H1 (cell line): ENCODE measurements around the gene TTYH2. TPM values are rescaled to one million over a fixed set of nuclear protein-coding genes. Genes with fewer than 3 reads are reported as not detected.

Source experiments
- CTCF ChIA-PET: fragments of 300-600 bp; sonication (Branson Sonifier 250); formaldehyde crosslinking; loops from one replicate; lab custom pipeline; 2021; ENCODE audit not compliant: partially characterized antibody; lab: Charles Lee
- POLR2A ChIA-PET: fragments of 300-600 bp; sonication (Branson Sonifier 250); formaldehyde crosslinking; loops from one replicate; lab custom pipeline; 2021; ENCODE audit warnings: inconsistent platforms; ENCODE audit not compliant: partially characterized antibody; lab: Charles Lee
- DNase-seq, 2 experiments: peaks; one replicate each; pipeline versions ENCODE4 v3.0.0 to v3.0.0-alpha.2; 2010 to 2022; ENCODE audit warnings: low spot score in 2 of 2, low read depth in 1 of 2, mixed read lengths in 1 of 2
- FAIRE-seq: peaks from 2 replicates; lab custom pipeline; 2011; peaks lifted over from hg19 to GRCh38; lab: Jason Lieb, UNC
- H2AFZ ChIP-seq: 2 replicates; pipeline ENCODE4 v1.8.1; 2012; ENCODE audit warnings: low read length, inconsistent platforms
- H2AK5ac ChIP-seq: 2 replicates; pipeline ENCODE4 v1.6.1; 2013; ENCODE audit warnings: low read depth, low read length
- H2BK120ac ChIP-seq: replicated peaks from 2 replicates; pipeline ENCODE3; 2013; ENCODE audit warnings: low read depth, low read length, inconsistent platforms
- H2BK12ac ChIP-seq: 2 replicates; pipeline ENCODE4 v1.6.1; 2013; ENCODE audit warnings: low read depth, low read length
- H2BK15ac ChIP-seq: 2 replicates; pipeline ENCODE4 v1.6.1; 2013; ENCODE audit warnings: low read length
- H2BK20ac ChIP-seq: 2 replicates; pipeline ENCODE4 v1.6.1; 2013; ENCODE audit warnings: low read length
- H2BK5ac ChIP-seq: 2 replicates; pipeline ENCODE4 v1.6.1; 2013; ENCODE audit warnings: low read depth, low read length
- H3K14ac ChIP-seq: 2 replicates; pipeline ENCODE4 v1.6.1; 2013; ENCODE audit warnings: inconsistent platforms; ENCODE audit not compliant: insufficient read length
- H3K18ac ChIP-seq: 2 replicates; pipeline ENCODE4 v1.6.1; 2013; ENCODE audit warnings: low read length; ENCODE audit errors: extremely low read depth
- H3K23ac ChIP-seq: 2 replicates; pipeline ENCODE4 v1.6.1; 2013; ENCODE audit warnings: inconsistent platforms; ENCODE audit not compliant: insufficient read length
- H3K23me2 ChIP-seq: 2 replicates; pipeline ENCODE4 v1.6.1; 2013; ENCODE audit warnings: low read depth, low read length
- H3K27ac ChIP-seq: 2 replicates; pipeline ENCODE4 v1.6.1; 2011; ENCODE audit warnings: low read depth, low read length, inconsistent platforms
- H3K27me3 ChIP-seq, 4 experiments: replicated peaks in 1 of 4; 1 replicate in 1 of 4; 2 replicates in 3 of 4; pipeline versions ENCODE4 v1.6.1 to v1.8.1; 2011 to 2013; ENCODE audit warnings: low read length in 3 of 4, mild to moderate bottlenecking in 3 of 4, inconsistent platforms in 2 of 4, mixed read lengths in 2 of 4, moderate library complexity in 1 of 4; ENCODE audit not compliant: control insufficient read depth in 3 of 4, insufficient read depth in 3 of 4; ENCODE audit errors: extremely low read depth in 1 of 4
- H3K36me3 ChIP-seq, 4 experiments: 2 replicates each; pipeline versions ENCODE4 v1.6.1 to v1.8.1; 2011 to 2013; ENCODE audit warnings: mild to moderate bottlenecking in 4 of 4, low read length in 3 of 4, moderate library complexity in 2 of 4, control low read depth in 1 of 4, inconsistent platforms in 1 of 4; ENCODE audit not compliant: insufficient read depth in 4 of 4, control insufficient read depth in 2 of 4
- H3K4ac ChIP-seq: replicated peaks from 2 replicates; pipeline ENCODE3; 2013; ENCODE audit warnings: low read length, low read depth, mixed read lengths, inconsistent platforms; ENCODE audit not compliant: insufficient read length
- H3K4me1 ChIP-seq, 4 experiments: replicated peaks in 1 of 4; 1 replicate in 1 of 4; 2 replicates in 3 of 4; pipeline versions ENCODE4 v1.6.1 to v1.8.1; 2011 to 2013; ENCODE audit warnings: low read length in 3 of 4, inconsistent platforms in 2 of 4, mixed read lengths in 1 of 4; ENCODE audit not compliant: insufficient read depth in 4 of 4, control insufficient read depth in 3 of 4
- H3K4me2 ChIP-seq, 2 experiments: 2 replicates each; pipeline versions ENCODE4 v1.6.1 to v1.8.1; 2011 to 2013; ENCODE audit warnings: low read depth in 2 of 2, low read length in 2 of 2, control low read depth in 1 of 2, inconsistent platforms in 1 of 2, mild to moderate bottlenecking in 1 of 2; ENCODE audit not compliant: insufficient read depth in 1 of 2
- H3K4me3 ChIP-seq, 4 experiments: fragments of 200-600, 300-600 bp in 1 of 4; sonication (generic), shearing (Covaris generic), sonication (Bioruptor Twin) in 1 of 4; 2 replicates each; pipeline versions ENCODE4 v1.5.1 to v1.8.1; 2011 to 2016; ENCODE audit warnings: low read length in 4 of 4, low read depth in 3 of 4, control low read depth in 2 of 4, inconsistent platforms in 2 of 4, mild to moderate bottlenecking in 2 of 4, mixed read lengths in 1 of 4, moderate library complexity in 1 of 4; ENCODE audit not compliant: insufficient read depth in 2 of 4; ENCODE audit errors: extremely low read depth in 1 of 4
- H3K56ac ChIP-seq: replicated peaks from 2 replicates; pipeline ENCODE3; 2013; ENCODE audit warnings: low read depth, mild to moderate bottlenecking, mixed read lengths, low read length, inconsistent platforms; ENCODE audit not compliant: insufficient read length
- H3K79me1 ChIP-seq: 2 replicates; pipeline ENCODE4 v1.6.1; 2013; ENCODE audit warnings: low read depth, low read length, control low read depth
- H3K79me2 ChIP-seq, 2 experiments: 2 replicates each; pipeline versions ENCODE4 v1.6.1 to v1.8.1; 2012 to 2013; ENCODE audit warnings: low read length in 2 of 2, mild to moderate bottlenecking in 2 of 2, inconsistent platforms in 1 of 2; ENCODE audit not compliant: insufficient read depth in 2 of 2, control insufficient read depth in 1 of 2
- H3K9ac ChIP-seq, 4 experiments: replicated peaks in 1 of 4; 1 replicate in 1 of 4; 2 replicates in 3 of 4; pipeline versions ENCODE4 v1.6.1 to v1.8.1; 2011 to 2013; ENCODE audit warnings: low read depth in 3 of 4, low read length in 3 of 4, control low read depth in 2 of 4, mild to moderate bottlenecking in 2 of 4, moderate library complexity in 2 of 4, inconsistent platforms in 1 of 4; ENCODE audit errors: extremely low read depth in 1 of 4
- H3K9me3 ChIP-seq, 2 experiments: 2 replicates each; pipeline versions ENCODE4 v1.6.1 to v1.8.1; 2012 to 2013; ENCODE audit warnings: mild to moderate bottlenecking in 2 of 2, moderate library complexity in 2 of 2, control low read depth in 1 of 2, inconsistent platforms in 1 of 2, low read depth in 1 of 2, low read length in 1 of 2, mixed read lengths in 1 of 2; ENCODE audit not compliant: insufficient read depth in 2 of 2
- H4K20me1 ChIP-seq, 2 experiments: replicated peaks in 1 of 2; 2 replicates each; pipeline versions ENCODE3 to v1.8.1; 2011 to 2013; ENCODE audit warnings: inconsistent platforms in 2 of 2, low read length in 2 of 2, mild to moderate bottlenecking in 1 of 2; ENCODE audit not compliant: insufficient read depth in 2 of 2, control insufficient read depth in 1 of 2
- H4K5ac ChIP-seq: 2 replicates; pipeline ENCODE4 v1.6.1; 2013; ENCODE audit warnings: low read length, low read depth, mixed read lengths, inconsistent platforms; ENCODE audit not compliant: insufficient read length
- H4K8ac ChIP-seq: 2 replicates; pipeline ENCODE4 v1.8.0; 2013; ENCODE audit warnings: mild to moderate bottlenecking, moderate library complexity, low read length, inconsistent platforms; ENCODE audit not compliant: insufficient read depth; ENCODE audit errors: extremely low read depth
- H4K91ac ChIP-seq: replicated peaks from 2 replicates; pipeline ENCODE3; 2013; ENCODE audit warnings: low read length, mixed read lengths, inconsistent platforms; ENCODE audit not compliant: insufficient read length
- EP300 ChIP-seq, 2 experiments: IDR thresholded peaks; 1 replicate in 1 of 2; 2 replicates in 1 of 2; pipeline ENCODE4 v1.6.1; 2011 to 2012; ENCODE audit warnings: low read depth in 2 of 2, low read length in 2 of 2, mild to moderate bottlenecking in 2 of 2, borderline replicate concordance in 1 of 2, inconsistent platforms in 1 of 2, moderate library complexity in 1 of 2
- EZH2 ChIP-seq: fragments of 200-600 bp; sonication (generic); IDR thresholded peaks from 2 replicates; pipeline ENCODE4 v1.7.1; 2012; ENCODE audit warnings: low read depth, mild to moderate bottlenecking, moderate library complexity, low read length, inconsistent platforms; ENCODE audit not compliant: severe bottlenecking
- HDAC2 ChIP-seq, 2 experiments: fragments of 300-600 bp in 1 of 2; sonication (generic) in 1 of 2; IDR thresholded peaks; 2 replicates each; pipeline ENCODE4 v1.6.1; 2011 to 2012; ENCODE audit warnings: low read depth in 2 of 2, low read length in 2 of 2, mild to moderate bottlenecking in 2 of 2, moderate library complexity in 2 of 2, borderline replicate concordance in 1 of 2, inconsistent platforms in 1 of 2
- JUND ChIP-seq: IDR thresholded peaks from 2 replicates; pipeline ENCODE4 v1.6.1; 2011; ENCODE audit warnings: mild to moderate bottlenecking, improper control_type of control experiment, low read length
- KDM5A ChIP-seq: fragments of 200-600 bp; IDR thresholded peaks from 2 replicates; pipeline ENCODE4 v1.7.1; 2012; ENCODE audit warnings: mild to moderate bottlenecking, low read length, inconsistent platforms, mixed read lengths
- SP1 ChIP-seq: IDR thresholded peaks from 2 replicates; pipeline ENCODE4 v1.6.1; 2011; ENCODE audit warnings: low read depth, low read length
- SP2 ChIP-seq: IDR thresholded peaks from 2 replicates; pipeline ENCODE4 v1.6.1; 2012; ENCODE audit warnings: mild to moderate bottlenecking, low read length, inconsistent platforms
- TAF7 ChIP-seq: optimal IDR thresholded peaks from 2 replicates; pipeline ENCODE3; 2011; ENCODE audit warnings: low read depth, mild to moderate bottlenecking, inconsistent platforms, low read length, moderate library complexity, borderline replicate concordance
- WGBS, 2 experiments: shearing (Covaris generic) in 1 of 2; methylation state at CpG; one replicate each; pipeline versions ENCODE4 v1.1.6 to v1.1.7; 2013 to 2015; ENCODE audit warnings: low lambda C conversion rate in 2 of 2, mixed read lengths in 2 of 2, inconsistent platforms in 1 of 2, low coverage in 1 of 2, missing lambda C conversion rate in 1 of 2; ENCODE audit not compliant: insufficient replicate concordance in 2 of 2, insufficient coverage in 1 of 2, insufficient read length in 1 of 2; ENCODE audit errors: extremely low coverage in 1 of 2, missing lambda C conversion rate in 1 of 2; 5-methylcytosine and 5-hydroxymethylcytosine counted together
- polyA plus RNA-seq, 7 experiments: library from polyadenylated mRNA; depleted of rRNA in 3 of 7; stranded (reverse) in 5 of 7; unstranded in 2 of 7; fragments of >200 nt in 5 of 7; fragments of 200-250 nt in 2 of 7; gene quantifications; 1 replicate in 5 of 7; 2 replicates in 1 of 7; 4 replicates in 1 of 7; pipeline versions ENCODE4 v1.2.1 to v1.2.3, GENCODE V29; 2011 to 2013; ENCODE audit warnings: missing spikeins in 2 of 7, mixed read lengths in 2 of 7
- total RNA-seq: library from RNA; stranded (reverse); fragmentation: NEBNext Ultra II Directional; extraction: Animal tissue kit (Norgen Biotek cat#: 25700); gene quantifications from 2 replicates; pipeline ENCODE4 v1.2.1, GENCODE V29; 2021
- TF ChIP-seq, protein P1 (sequence below): IDR thresholded peaks from 2 replicates; pipeline ENCODE4 v1.6.1; 2012; ENCODE audit warnings: low read length, inconsistent platforms

The TTYH2 gene
- total and polyA plus RNA-seq, 2 of the 8 experiments (the other 6 are each of a cell fraction or from before 2014, with no cell fraction given), result 3.2 to 9.2 TPM

DNA sequence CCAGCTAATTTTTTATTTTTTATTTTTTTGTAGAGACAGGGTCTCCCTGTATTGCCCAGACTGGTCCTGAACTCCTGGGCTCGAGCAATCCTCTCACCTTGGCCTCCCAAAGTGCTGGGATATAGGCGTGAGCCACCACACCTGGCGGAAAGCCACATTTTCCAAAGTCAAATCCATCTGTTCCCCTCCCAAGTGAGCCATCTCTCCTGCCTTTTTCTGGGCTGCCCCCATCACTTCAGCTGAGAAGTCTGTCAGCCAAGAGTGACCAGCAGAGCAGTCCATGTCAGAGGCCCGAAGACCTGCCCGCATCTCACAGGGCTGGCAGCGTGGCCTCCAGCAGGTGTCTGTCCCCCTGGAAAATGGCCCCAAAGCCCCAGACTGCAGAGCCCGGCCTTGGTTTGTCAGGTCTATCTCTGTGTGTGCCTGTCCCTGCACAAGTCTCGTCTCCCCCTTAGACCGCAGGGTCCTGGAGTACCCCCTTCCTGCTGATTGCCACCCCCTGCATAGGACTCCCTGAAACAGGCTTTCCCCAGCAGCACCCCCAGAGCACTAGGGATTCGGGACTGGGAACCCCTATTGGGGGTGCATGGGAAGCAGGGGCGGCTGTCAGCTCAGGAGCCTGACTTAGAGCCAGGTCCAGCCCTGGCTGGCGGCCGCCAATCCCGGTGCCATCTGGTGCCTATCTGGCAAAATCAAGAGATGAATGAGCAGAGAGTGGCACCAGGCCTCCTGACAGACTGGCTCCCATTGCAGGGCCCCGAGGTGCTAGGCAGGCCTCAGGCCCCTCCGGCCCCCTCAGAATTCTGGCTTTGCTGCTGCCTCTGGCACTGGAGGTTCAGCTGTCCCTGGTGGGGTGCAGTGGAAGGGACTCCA lies 7.8 kb downstream of the TTYH2 start:
- no peak overlapping the region for H3K23ac ChIP-seq
- H3K36me3 ChIP-seq, result no peaks in the 10 kb centered on the region
- H2BK120ac ChIP-seq, result no peak overlapping the region
- no peak overlapping the region for H3K18ac ChIP-seq
- H3K27ac ChIP-seq, result no peak overlapping the region
- FAIRE-seq, result no peak
- no peak for DNase-seq
- H3K9me3 ChIP-seq, result no peaks in the 10 kb centered on the region
- no peaks in the 10 kb centered on the region for H3K23me2 ChIP-seq
- H3K4me1 ChIP-seq, result no peaks in the 10 kb centered on the region; a peak in 1 of 7 replicates
- no peak overlapping the region for H3K4me2 ChIP-seq
- H4K8ac ChIP-seq, result peak overlapping the region; percentile 46; the same call in 1 of the 2 replicates
- no peak overlapping the region for H2BK5ac ChIP-seq
- no peaks in the 10 kb centered on the region for H3K79me2 ChIP-seq
- H4K20me1 ChIP-seq, result peaks cover 0 to 1% of the 10 kb centered on the region in 2 experiments
- H3K9ac ChIP-seq, result no peak overlapping the region
- no peak overlapping the region for H3K4me3 ChIP-seq
- H4K91ac ChIP-seq, result no peak overlapping the region
- H2BK20ac ChIP-seq, result no peak overlapping the region
- no peak overlapping the region for H2BK12ac ChIP-seq
- WGBS, 2 experiments, result 85% methylated on average over 16 of the region's 16 CpGs; no CpG with 5 or more reads in 1 of the 2 experiments
- H4K5ac ChIP-seq, result no peak overlapping the region
- no peak overlapping the region for H3K4ac ChIP-seq
- H3K79me1 ChIP-seq, result no peaks in the 10 kb centered on the region
- H2AFZ ChIP-seq, result no peak overlapping the region
- H3K27me3 ChIP-seq, result no peaks in the 10 kb centered on the region
- CTCF ChIA-PET, result interaction anchor here (0.7 to 2.1 kb wide), 8 partner anchors 8 to 171 kb away, joined by 3 to 6 read pairs (median 4); partner anchors contain the start of gene TTYH2
- no peak overlapping the region for H3K14ac ChIP-seq
- no peak overlapping the region for H2BK15ac ChIP-seq
- POLR2A ChIA-PET, result interaction anchor here (0.8 to 4.0 kb wide), 5 partner anchors 8 to 372 kb away, joined by 3 to 19 read pairs (median 5); partner anchors contain the start of genes RPL38 and TTYH2
- H2AK5ac ChIP-seq, result no peak overlapping the region
- no peak overlapping the region for H3K56ac ChIP-seq
- TF ChIP-seq EZH2, result no peak
- TF ChIP-seq KDM5A, result no peak
- TF ChIP-seq, protein P1, sequence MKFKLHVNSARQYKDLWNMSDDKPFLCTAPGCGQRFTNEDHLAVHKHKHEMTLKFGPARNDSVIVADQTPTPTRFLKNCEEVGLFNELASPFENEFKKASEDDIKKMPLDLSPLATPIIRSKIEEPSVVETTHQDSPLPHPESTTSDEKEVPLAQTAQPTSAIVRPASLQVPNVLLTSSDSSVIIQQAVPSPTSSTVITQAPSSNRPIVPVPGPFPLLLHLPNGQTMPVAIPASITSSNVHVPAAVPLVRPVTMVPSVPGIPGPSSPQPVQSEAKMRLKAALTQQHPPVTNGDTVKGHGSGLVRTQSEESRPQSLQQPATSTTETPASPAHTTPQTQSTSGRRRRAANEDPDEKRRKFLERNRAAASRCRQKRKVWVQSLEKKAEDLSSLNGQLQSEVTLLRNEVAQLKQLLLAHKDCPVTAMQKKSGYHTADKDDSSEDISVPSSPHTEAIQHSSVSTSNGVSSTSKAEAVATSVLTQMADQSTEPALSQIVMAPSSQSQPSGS, result no peak
- no peak for TF ChIP-seq TAF7
- no peak for TF ChIP-seq SP2
- no peak for TF ChIP-seq JUND
- TF ChIP-seq EP300 (IDR thresholded peaks at IDR 0.05; ENCODE audit: borderline replicate concordance in 1 of 2, low read depth in 2 of 2, low read length in 2 of 2), result no peak
- no peak for TF ChIP-seq SP1
- no peak for TF ChIP-seq HDAC2 (IDR thresholded peaks at IDR 0.05; ENCODE audit: borderline replicate concordance in 1 of 2, low read depth in 2 of 2, low read length in 2 of 2)
